Ectodermal cell (in vitro differentiated cells): ENCODE results near the gene DNAL1.
A peak's percentile ranks its signal among the peaks of the same experiment; 100 is the strongest.
"Not testable (repeated sequence)": the region's sequence is repeated elsewhere in the genome, so short reads cannot be mapped to it uniquely, and the experiment has no call there.

Experiments
- H3K27ac ChIP-seq: 2 replicates; pipeline ENCODE4 v1.7.0; 2013; ENCODE audit warnings: mild to moderate bottlenecking, low read depth, low read length; ENCODE audit not compliant: insufficient read depth, poor library complexity, severe bottlenecking
- H3K27me3 ChIP-seq: 2 replicates; pipeline ENCODE4 v1.7.0; 2013; ENCODE audit warnings: mild to moderate bottlenecking, low read length; ENCODE audit not compliant: insufficient read depth, control insufficient read depth, poor library complexity, severe bottlenecking
- H3K36me3 ChIP-seq: one replicate; pipeline ENCODE4 v1.7.0; 2013; ENCODE audit warnings: low read length; ENCODE audit not compliant: control insufficient read depth, insufficient read depth
- H3K4me1 ChIP-seq: one replicate; pipeline ENCODE4 v1.7.0; 2013; ENCODE audit warnings: low read length; ENCODE audit not compliant: control insufficient read depth, insufficient read depth
- H3K4me3 ChIP-seq: 2 replicates; pipeline ENCODE4 v1.7.0; 2013; ENCODE audit warnings: low read depth, low read length, control low read depth; ENCODE audit not compliant: insufficient read depth
- H3K9me3 ChIP-seq: 2 replicates; pipeline ENCODE4 v1.7.0; 2013; ENCODE audit warnings: mild to moderate bottlenecking, low read length, moderate library complexity; ENCODE audit not compliant: control insufficient read depth
- WGBS, 2 experiments: methylation state at CpG; one replicate each; pipeline ENCODE4 v1.1.7; 2013; ENCODE audit warnings: missing lambda C conversion rate in 2 of 2; 5-methylcytosine and 5-hydroxymethylcytosine counted together

Gene DNAL1

GRCh38 chr14:73619524-73619923 lies 25.3 kb upstream of the DNAL1 start:
- no peaks in the 10 kb centered on the region for H3K9me3 ChIP-seq
- H3K27ac ChIP-seq: no peak overlapping the region
- no peaks in the 10 kb centered on the region for H3K36me3 ChIP-seq
- peaks cover 72% of the 10 kb centered on the region for H3K27me3 ChIP-seq
- H3K4me3 ChIP-seq: no peak overlapping the region
- H3K4me1 ChIP-seq: no peaks in the 10 kb centered on the region
- WGBS, 2 experiments: 92 to 100% methylated on average over 1 of the region's 1 CpG

DNA sequence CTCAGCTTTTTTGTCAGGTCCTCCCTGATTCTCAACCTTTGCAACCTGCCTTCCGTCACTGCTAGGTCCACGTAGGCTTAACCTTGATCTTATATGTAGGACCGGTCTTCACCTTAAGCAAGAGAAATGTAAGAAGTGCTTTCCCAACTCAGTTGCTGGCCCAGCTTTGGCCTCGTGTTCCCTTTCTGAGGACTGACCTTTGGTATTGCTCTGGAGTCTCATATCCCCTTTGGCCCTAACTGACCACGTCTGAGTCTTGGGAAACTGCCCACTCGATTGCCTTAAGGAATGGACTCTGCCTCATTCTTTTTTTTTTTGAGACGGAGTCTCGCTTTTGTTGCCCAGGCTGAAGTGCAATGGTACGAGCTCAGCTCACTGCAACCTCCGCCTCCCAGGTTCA lies 24.5 kb upstream of the DNAL1 start:
- WGBS, 2 experiments: 87 to 90% methylated on average over 10 of the region's 10 CpGs
- Histone ChIP-seq H3K4me1 (no peaks in the 10 kb centered on the region), H3K27me3 (peaks cover 65% of the 10 kb centered on the region), H3K27ac (no peak overlapping the region), H3K36me3 (no peaks in the 10 kb centered on the region), H3K9me3 (no peaks in the 10 kb centered on the region), H3K4me3 (no peak overlapping the region)

DNA sequence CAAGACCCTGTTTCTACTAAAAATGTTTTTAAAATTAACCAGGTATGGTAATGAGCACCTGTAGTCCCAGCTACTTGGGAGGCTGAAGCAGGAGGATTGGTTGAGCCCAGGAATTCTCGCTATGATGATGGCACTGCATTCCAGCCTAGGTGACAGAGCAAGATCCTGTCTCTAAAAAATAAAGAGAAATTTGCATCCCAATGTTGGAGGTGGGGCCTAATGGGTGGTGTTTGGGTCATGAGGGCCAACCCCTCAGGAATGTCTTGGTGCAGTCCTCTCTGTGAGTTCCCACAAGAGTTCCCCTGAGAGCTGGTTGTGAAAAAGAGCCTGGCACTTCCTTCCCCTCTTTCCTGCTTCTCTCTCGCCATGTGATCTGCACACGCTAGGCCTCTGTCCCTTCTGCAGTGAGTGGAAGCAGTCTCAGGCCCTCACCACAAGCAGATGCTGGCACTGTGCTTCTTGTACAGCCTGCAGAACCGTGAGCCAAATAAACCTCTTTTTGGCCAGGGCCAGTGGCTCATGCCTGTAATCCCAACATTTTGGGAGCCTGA lies 21.2 kb upstream of the DNAL1 start:
- no peak overlapping the region for H3K27ac ChIP-seq
- H3K27me3 ChIP-seq: peaks cover 34% of the 10 kb centered on the region
- H3K9me3 ChIP-seq: no peaks in the 10 kb centered on the region
- H3K4me1 ChIP-seq: no peaks in the 10 kb centered on the region
- 83 to 90% methylated on average over 4 of the region's 4 CpGs for WGBS, 2 experiments
- H3K36me3 ChIP-seq: no peaks in the 10 kb centered on the region
- no peak overlapping the region for H3K4me3 ChIP-seq

DNA sequence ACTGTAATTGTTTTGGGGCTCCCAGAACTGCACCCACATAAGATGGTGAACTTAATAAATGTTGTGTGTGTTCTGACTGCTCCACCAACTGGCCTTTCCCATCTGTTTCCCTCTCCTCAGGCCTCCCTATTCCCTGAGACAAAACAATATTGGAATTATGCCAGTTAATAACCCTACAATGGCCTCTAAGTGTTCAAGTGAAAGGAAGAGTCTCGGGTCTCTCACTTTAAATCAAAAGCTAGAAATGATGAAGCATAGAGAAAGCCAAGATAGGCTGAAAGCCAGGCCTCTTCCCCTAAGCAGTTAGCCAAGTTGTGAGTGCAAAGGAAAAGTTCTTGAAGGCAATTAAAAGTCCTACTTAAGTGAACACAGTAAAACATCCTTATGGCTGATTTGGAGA lies 19.1 kb upstream of the DNAL1 start:
- no peak overlapping the region for H3K27ac ChIP-seq
- no peaks in the 10 kb centered on the region for H3K9me3 ChIP-seq
- WGBS, 2 experiments: 88 to 91% methylated on average over 1 of the region's 1 CpG
- H3K27me3 ChIP-seq: peaks cover 13% of the 10 kb centered on the region
- H3K4me3 ChIP-seq: no peak overlapping the region
- no peaks in the 10 kb centered on the region for H3K4me1 ChIP-seq
- no peaks in the 10 kb centered on the region for H3K36me3 ChIP-seq

DNA sequence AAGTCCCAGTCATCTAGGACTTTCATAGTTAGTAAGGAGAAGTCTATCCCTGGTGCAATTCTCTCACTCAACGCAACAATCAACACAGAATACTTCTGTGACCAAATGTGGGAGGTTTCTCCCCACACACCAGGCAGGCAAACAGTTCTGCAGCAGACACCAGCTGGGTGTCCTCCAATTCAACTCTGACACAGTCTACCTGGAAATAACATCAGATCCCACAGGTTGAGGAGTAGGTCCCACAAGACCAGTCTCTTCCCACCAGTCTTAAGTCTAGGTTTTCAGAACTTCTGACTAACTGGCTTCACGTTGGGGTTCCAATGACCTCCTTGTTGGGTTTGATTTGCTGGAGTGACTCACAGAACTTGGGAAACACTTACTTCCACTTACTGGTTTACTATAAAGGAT lies 17.6 kb upstream of the DNAL1 start:
- H3K4me1 ChIP-seq: no peaks in the 10 kb centered on the region
- H3K36me3 ChIP-seq: no peaks in the 10 kb centered on the region
- 86 to 92% methylated on average over 2 of the region's 2 CpGs for WGBS, 2 experiments
- no peaks in the 10 kb centered on the region for H3K27me3 ChIP-seq
- no peaks in the 10 kb centered on the region for H3K9me3 ChIP-seq
- no peak overlapping the region for H3K27ac ChIP-seq
- no peak overlapping the region for H3K4me3 ChIP-seq

DNA sequence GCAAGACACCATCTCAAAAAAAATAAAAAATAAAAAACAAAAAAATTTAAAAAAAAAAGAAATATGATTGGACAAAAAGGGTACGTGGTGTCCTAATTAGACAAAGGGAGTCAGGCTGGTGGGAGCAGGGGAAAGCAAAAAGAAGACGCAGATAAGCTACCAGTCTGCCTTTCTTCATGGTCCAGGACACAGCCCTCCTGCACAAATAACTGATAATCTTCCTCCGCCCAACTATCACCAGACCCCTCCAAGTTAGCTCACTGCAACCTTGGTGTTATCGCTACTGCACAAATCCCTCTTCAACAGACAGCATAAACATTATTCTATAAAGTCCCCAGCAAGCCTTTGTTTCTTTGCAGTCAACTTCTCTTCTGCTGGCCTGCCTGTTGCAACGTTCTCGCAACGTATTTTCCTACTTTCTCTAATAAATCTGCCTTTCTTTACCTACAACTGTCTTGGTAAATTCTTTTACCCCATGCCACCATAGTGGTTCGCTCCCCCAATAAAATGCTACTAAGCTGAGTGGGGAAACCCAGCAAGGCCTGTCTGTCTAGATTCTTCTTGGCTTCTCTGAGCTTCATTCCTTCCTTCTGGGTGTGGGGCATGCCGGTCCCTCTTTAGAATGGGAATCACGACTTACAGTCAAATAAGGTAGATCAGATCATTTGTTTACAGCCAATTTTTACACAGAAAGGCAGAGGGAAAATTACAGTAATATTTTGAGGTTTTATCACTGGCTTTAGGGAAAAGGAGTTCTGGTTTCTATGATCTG lies 14.6 kb upstream of the DNAL1 start:
- peaks cover 23% of the 10 kb centered on the region for H3K27me3 ChIP-seq
- H3K4me3 ChIP-seq: no peak overlapping the region
- H3K4me1 ChIP-seq: no peaks in the 10 kb centered on the region
- WGBS, 2 experiments: 91 to 92% methylated on average over 10 of the region's 10 CpGs
- H3K27ac ChIP-seq: no peak overlapping the region
- no peaks in the 10 kb centered on the region for H3K9me3 ChIP-seq
- H3K36me3 ChIP-seq: no peaks in the 10 kb centered on the region

GRCh38 chr14:73633116-73634010 lies 11.4 kb upstream of the DNAL1 start:
- peak overlapping the region; percentile 54 for H3K4me3 ChIP-seq
- WGBS, 2 experiments: 17% methylated on average over 44 of the region's 44 CpGs
- H3K27ac ChIP-seq: no peak overlapping the region
- H3K36me3 ChIP-seq: no peaks in the 10 kb centered on the region
- peaks cover 23% of the 10 kb centered on the region for H3K27me3 ChIP-seq
- no peaks in the 10 kb centered on the region for H3K4me1 ChIP-seq
- no peaks in the 10 kb centered on the region for H3K9me3 ChIP-seq

GRCh38 chr14:73634011-73634833 lies 10.6 kb upstream of the DNAL1 start:
- peak overlapping the region; percentile 54 for H3K4me3 ChIP-seq
- peaks cover 23% of the 10 kb centered on the region for H3K27me3 ChIP-seq

GRCh38 chr14:73636355-73636754 lies 8.4 kb upstream of the DNAL1 start:
- H3K4me1 ChIP-seq, H3K9me3 ChIP-seq, H3K36me3 ChIP-seq, H3K27ac ChIP-seq, H3K4me3 ChIP-seq: not testable (repeated sequence)
- peaks cover 23% of the 10 kb centered on the region for H3K27me3 ChIP-seq
- 88 to 90% methylated on average over 10 of the region's 10 CpGs for WGBS, 2 experiments

More at GRCh38 chr14:73634011-73634833, 10.6 kb upstream of the DNAL1 start:
- Histone ChIP-seq H3K36me3 (no peaks in the 10 kb centered on the region), H3K9me3 (no peaks in the 10 kb centered on the region), H3K27ac (no peak overlapping the region), H3K4me1 (no peaks in the 10 kb centered on the region)
- 3 to 4% methylated on average over 53 of the region's 53 CpGs for WGBS, 2 experiments
